Activated CD4-positive, CD25-positive, alpha-beta regulatory T cell treated with anti-CD3 and anti-CD28 coated beads, Interleukin-2, amount 50 U/mL, for 24 hours (primary cell): Measurements from ENCODE around the gene FUCA2.
"Not testable (repeated sequence)": the region's sequence is repeated elsewhere in the genome, so short reads cannot be mapped to it uniquely, and the experiment has no call there.

Source experiments
- ATAC-seq, 2 donors: fragments of 150-1000 bp; cut with Tn5 transposase; one replicate each; pipeline ENCODE4 v1.10.0; 2021; ENCODE audit warnings: mild to moderate bottlenecking in 1 of 2, moderate library complexity in 1 of 2

The FUCA2 gene

GRCh38 chr6:143536461-143536865 lies 24.9 kb upstream of the FUCA2 start:
- peak; percentile 62 to 68 for ATAC-seq

- ATAC-seq = no peak
These were observed 23.7 kb upstream of the FUCA2 start for GRCh38 chr6:143535189-143535614.

GRCh38 chr6:143531720-143532499 lies 20.4 kb upstream of the FUCA2 start:
- ATAC-seq = no peak

- ATAC-seq = no peak
These were observed 17.6 kb upstream of the FUCA2 start for GRCh38 chr6:143529095-143529494.

GRCh38 chr6:143528164-143528811 lies 16.8 kb upstream of the FUCA2 start:
- peak in 1 of 2 donors; percentile 20 for ATAC-seq

- no peak for ATAC-seq
These were observed 16.2 kb upstream of the FUCA2 start for GRCh38 chr6:143527677-143528076.

- no peak for ATAC-seq
These were observed 13.8 kb upstream of the FUCA2 start for GRCh38 chr6:143525356-143525755.

- ATAC-seq = no peak
These were observed 10.6 kb upstream of the FUCA2 start for GRCh38 chr6:143522039-143522600.

- ATAC-seq = no peak
These were observed 5.9 kb upstream of the FUCA2 start for GRCh38 chr6:143517447-143517773.

GRCh38 chr6:143516690-143517446 lies 5.3 kb upstream of the FUCA2 start:
- ATAC-seq = no peak

- ATAC-seq = no peak
These were observed 4.3 kb upstream of the FUCA2 start for GRCh38 chr6:143515766-143516355.

GRCh38 chr6:143515061-143515760 lies 3.7 kb upstream of the FUCA2 start:
- no peak for ATAC-seq

GRCh38 chr6:143513410-143513809 lies 1.9 kb upstream of the FUCA2 start:
- no peak for ATAC-seq

GRCh38 chr6:143510326-143510725 lies 1.2 kb downstream of the FUCA2 start:
- ATAC-seq = not testable (repeated sequence)

GRCh38 chr6:143507358-143508145 lies 4.0 kb downstream of the FUCA2 start:
- no peak for ATAC-seq

GRCh38 chr6:143506620-143507019 lies 4.9 kb downstream of the FUCA2 start:
- no peak for ATAC-seq

GRCh38 chr6:143506199-143506598 lies 5.3 kb downstream of the FUCA2 start:
- no peak for ATAC-seq

GRCh38 chr6:143505537-143505936 lies 6.0 kb downstream of the FUCA2 start:
- peak; percentile 69 to 85 for ATAC-seq

- ATAC-seq = peak; percentile 55 to 65
These were observed 6.4 kb downstream of the FUCA2 start for GRCh38 chr6:143505111-143505510.

GRCh38 chr6:143504369-143504768 lies 7.2 kb downstream of the FUCA2 start:
- no peak for ATAC-seq

- ATAC-seq = no peak
These were observed 9.7 kb downstream of the FUCA2 start for GRCh38 chr6:143501851-143502250.
